GM19467 (cell line): ENCODE measurements around the gene LCE5A.
"Not testable (repeated sequence)": the region's sequence is repeated elsewhere in the genome, so short reads cannot be mapped to it uniquely, and the experiment has no call there.

Experiments used
- ATAC-seq: cut with Tn5 transposase; IDR thresholded peaks from one replicate; pipeline ENCODE4 v1.9.1; 2021; ENCODE audit warnings: mild to moderate bottlenecking, moderate library complexity; ENCODE audit not compliant: unreplicated experiment

Gene LCE5A

GRCh38 chr1:152510503-152510902, at the start of gene LCE5A:
LCE5A (plus strand) TSS chr1:152510803; CDS start chr1:152511535, 732 bp downstream.
- ATAC-seq, result no peak

GRCh38 chr1:152461544-152461943, 49.1 kb upstream of the LCE5A start:
- ATAC-seq, result no peak

- ATAC-seq, result no peak
These were observed 48.0 kb upstream of the LCE5A start for GRCh38 chr1:152462636-152463035.

GRCh38 chr1:152466217-152466616, 44.4 kb upstream of the LCE5A start:
- ATAC-seq, result no peak

GRCh38 chr1:152473887-152474537, 36.6 kb upstream of the LCE5A start:
- ATAC-seq, result no peak

- ATAC-seq, result no peak
These were observed 30.6 kb upstream of the LCE5A start for GRCh38 chr1:152479792-152480595.

GRCh38 chr1:152481869-152482664, 28.5 kb upstream of the LCE5A start:
- no peak for ATAC-seq

- no peak for ATAC-seq
These were observed 24.1 kb upstream of the LCE5A start for GRCh38 chr1:152486400-152487006.

- ATAC-seq, result no peak
These were observed 22.7 kb upstream of the LCE5A start for GRCh38 chr1:152487871-152488270.

- ATAC-seq, result not testable (repeated sequence)
These were observed 19.1 kb upstream of the LCE5A start for GRCh38 chr1:152491537-152491936.

- ATAC-seq, result no peak
These were observed 15.4 kb upstream of the LCE5A start for GRCh38 chr1:152495066-152495675.

GRCh38 chr1:152497273-152497672, 13.3 kb upstream of the LCE5A start:
- no peak for ATAC-seq

- ATAC-seq, result no peak
These were observed 8.9 kb upstream of the LCE5A start for GRCh38 chr1:152501704-152502103.

- no peak for ATAC-seq
These were observed 8.0 kb upstream of the LCE5A start for GRCh38 chr1:152502496-152503180.

- no peak for ATAC-seq
These were observed 5.5 kb upstream of the LCE5A start for GRCh38 chr1:152505083-152505482.

GRCh38 chr1:152506899-152507498, 3.6 kb upstream of the LCE5A start:
- ATAC-seq, result no peak

GRCh38 chr1:152511596-152511995, 993 bp downstream of the LCE5A start:
- no peak for ATAC-seq

- no peak for ATAC-seq
These were observed 2.5 kb downstream of the LCE5A start for GRCh38 chr1:152513081-152513480.

- no peak for ATAC-seq
These were observed 4.3 kb downstream of the LCE5A start for GRCh38 chr1:152514715-152515433.
